ENCODE measurements around the gene C9orf153.

DNA sequence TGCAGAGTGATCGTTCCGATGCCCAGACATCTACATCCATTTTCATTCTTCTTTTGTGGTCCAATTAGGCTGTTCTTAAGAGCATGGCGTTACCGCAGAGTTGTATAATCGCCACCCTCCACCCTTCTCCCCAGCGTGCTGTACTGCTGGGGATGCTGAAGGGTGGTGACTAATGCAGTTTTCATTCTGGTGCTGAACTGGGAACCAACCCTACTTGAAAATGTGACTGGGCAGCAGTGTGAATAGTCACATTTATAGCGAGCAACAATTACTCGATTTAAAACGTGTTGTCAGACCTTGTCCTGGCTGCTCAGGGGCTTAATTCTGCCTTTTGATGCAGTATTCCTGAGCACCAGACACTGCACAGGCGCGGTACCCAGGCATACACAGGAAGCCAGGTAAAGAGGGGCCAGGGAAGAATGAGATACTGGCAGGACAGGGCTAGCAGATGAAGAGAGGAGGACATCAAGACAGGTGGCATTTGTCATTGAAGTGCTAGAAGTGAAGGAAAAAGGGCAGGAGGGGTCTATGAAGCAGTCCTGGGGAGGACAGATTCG lies 23.6 kb upstream of the C9orf153 start:
- TF ChIP-seq NFIC (IDR thresholded peaks at IDR 0.05) (no peak), TAF1 (IDR thresholded peaks at IDR 0.05; ENCODE audit: low read depth) (no peak), EP300 (IDR thresholded peaks at IDR 0.05; ENCODE audit: borderline replicate concordance) (no peak), RAD21 (IDR thresholded peaks at IDR 0.05; ENCODE audit: low read depth) (no peak), REST (IDR thresholded peaks at IDR 0.05; ENCODE audit: low read depth) (no peak), TCF12 (IDR thresholded peaks at IDR 0.05; ENCODE audit: low read depth) (no peak), TEAD4 (IDR thresholded peaks at IDR 0.05) (no peak), YY1 (IDR thresholded peaks at IDR 0.05; ENCODE audit: low read depth) (no peak), CEBPB (IDR thresholded peaks at IDR 0.05) (no peak), FOXM1 (IDR thresholded peaks at IDR 0.05; ENCODE audit: borderline replicate concordance, low read depth) (no peak), MAX (IDR thresholded peaks at IDR 0.05) (no peak), CREB1 (IDR thresholded peaks at IDR 0.05; ENCODE audit: low read depth) (no peak)
